Sigmoid colon (tissue), 3 donors: ENCODE data around the gene IGFBP7.

Experiments used
- POLR2A ChIP-seq, 2 donors: fragments of 450-650 bp; IDR thresholded peaks; one replicate each; pipeline ENCODE4 v1.6.1; 2016; ENCODE audit warnings: antibody characterized with exemption in 2 of 2, mild to moderate bottlenecking in 2 of 2, moderate library complexity in 2 of 2
- TF ChIP-seq, protein P1 (sequence below), 4 experiments: fragments of 450-650 bp in 3 of 4; fragments of 200-600 bp in 1 of 4; IDR thresholded peaks; one replicate each; pipeline ENCODE4 v1.5.1; 2016 to 2019; ENCODE audit warnings: antibody characterized with exemption in 4 of 4, mild to moderate bottlenecking in 3 of 4, moderate library complexity in 2 of 4

DNA sequence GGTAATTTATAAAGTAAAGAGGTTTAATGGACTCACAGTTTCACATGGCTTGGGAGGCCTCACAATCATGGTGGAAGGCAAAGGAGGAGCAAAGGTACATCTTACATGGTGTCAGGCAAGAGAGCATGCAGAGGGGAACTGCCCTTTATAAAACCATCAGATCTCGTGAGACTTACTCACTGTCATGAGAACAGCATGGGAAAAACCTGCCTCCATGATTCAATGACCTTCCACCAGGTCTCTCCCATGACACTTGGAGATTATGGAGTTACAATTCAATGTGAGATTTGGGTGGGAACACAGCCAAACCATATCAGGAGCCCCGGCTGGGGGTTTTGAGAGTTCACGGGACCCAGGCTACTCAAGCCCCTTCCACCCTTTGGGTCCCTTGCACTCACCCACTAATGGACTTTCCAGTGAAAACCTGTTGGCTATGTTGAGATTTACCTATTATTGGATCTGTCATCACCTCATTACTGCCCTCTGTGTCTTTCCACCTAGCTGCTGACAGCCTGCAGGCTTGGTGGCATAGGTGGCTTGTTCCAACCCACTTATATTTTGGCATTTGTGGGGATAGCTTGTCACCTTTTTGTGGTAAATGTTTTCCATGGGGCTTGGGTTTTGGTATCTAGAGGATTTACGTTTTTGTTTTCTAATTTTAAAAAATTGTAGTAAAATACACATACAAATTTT lies 24.0 kb downstream of the IGFBP7 start:
- TF ChIP-seq, protein P1, sequence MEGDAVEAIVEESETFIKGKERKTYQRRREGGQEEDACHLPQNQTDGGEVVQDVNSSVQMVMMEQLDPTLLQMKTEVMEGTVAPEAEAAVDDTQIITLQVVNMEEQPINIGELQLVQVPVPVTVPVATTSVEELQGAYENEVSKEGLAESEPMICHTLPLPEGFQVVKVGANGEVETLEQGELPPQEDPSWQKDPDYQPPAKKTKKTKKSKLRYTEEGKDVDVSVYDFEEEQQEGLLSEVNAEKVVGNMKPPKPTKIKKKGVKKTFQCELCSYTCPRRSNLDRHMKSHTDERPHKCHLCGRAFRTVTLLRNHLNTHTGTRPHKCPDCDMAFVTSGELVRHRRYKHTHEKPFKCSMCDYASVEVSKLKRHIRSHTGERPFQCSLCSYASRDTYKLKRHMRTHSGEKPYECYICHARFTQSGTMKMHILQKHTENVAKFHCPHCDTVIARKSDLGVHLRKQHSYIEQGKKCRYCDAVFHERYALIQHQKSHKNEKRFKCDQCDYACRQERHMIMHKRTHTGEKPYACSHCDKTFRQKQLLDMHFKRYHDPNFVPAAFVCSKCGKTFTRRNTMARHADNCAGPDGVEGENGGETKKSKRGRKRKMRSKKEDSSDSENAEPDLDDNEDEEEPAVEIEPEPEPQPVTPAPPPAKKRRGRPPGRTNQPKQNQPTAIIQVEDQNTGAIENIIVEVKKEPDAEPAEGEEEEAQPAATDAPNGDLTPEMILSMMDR (IDR thresholded peaks at IDR 0.05), result no peak
- no peak for TF ChIP-seq POLR2A (IDR thresholded peaks at IDR 0.05)
